Measurements from ENCODE around the gene CD6. TPM values are rescaled to one million over a fixed set of nuclear protein-coding genes. Genes with fewer than 3 reads are reported as not detected.

CD6 gene
- total RNA-seq, 4 donors from 2014 or later: 0.26 to 2.0 (median 0.91) TPM; not detected in 1

DNA sequence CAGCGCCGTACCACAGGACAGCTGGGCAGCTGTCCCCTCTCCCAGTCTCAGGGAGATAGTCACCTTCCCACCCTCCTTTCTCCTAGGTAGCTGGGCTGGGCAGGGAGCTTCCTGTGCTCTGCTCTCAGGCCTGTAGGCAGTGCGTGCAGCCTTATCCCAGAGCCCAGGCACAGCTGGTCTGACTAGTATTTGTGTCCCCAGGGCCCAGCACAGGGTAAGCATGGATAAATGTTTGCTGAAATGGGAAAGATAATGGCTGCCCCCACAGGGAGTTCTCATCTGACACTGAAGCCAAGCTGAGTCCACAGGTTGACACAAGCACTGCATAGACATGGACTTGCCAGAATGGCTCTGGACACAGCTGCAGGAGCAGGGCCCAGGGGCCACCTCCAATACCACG, 29.3 kb upstream of the CD6 start:
- Histone ChIP-seq H3K27ac (no peak overlapping the region), H3K4me1 (no peaks in the 10 kb centered on the region), H3K27me3 (no peaks in the 10 kb centered on the region), H3K4me3 (no peak overlapping the region), H3K9me3 (no peaks in the 10 kb centered on the region), H3K36me3 (no peaks in the 10 kb centered on the region)
- intact Hi-C loops (cut with DNase I; ENCODE audit: low total_unique reads): no loop called here
- no peak for DNase-seq
- TF ChIP-seq, protein P1, sequence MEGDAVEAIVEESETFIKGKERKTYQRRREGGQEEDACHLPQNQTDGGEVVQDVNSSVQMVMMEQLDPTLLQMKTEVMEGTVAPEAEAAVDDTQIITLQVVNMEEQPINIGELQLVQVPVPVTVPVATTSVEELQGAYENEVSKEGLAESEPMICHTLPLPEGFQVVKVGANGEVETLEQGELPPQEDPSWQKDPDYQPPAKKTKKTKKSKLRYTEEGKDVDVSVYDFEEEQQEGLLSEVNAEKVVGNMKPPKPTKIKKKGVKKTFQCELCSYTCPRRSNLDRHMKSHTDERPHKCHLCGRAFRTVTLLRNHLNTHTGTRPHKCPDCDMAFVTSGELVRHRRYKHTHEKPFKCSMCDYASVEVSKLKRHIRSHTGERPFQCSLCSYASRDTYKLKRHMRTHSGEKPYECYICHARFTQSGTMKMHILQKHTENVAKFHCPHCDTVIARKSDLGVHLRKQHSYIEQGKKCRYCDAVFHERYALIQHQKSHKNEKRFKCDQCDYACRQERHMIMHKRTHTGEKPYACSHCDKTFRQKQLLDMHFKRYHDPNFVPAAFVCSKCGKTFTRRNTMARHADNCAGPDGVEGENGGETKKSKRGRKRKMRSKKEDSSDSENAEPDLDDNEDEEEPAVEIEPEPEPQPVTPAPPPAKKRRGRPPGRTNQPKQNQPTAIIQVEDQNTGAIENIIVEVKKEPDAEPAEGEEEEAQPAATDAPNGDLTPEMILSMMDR (IDR thresholded peaks at IDR 0.05): no peak
- TF ChIP-seq POLR2A (IDR thresholded peaks at IDR 0.05): no peak

DNA sequence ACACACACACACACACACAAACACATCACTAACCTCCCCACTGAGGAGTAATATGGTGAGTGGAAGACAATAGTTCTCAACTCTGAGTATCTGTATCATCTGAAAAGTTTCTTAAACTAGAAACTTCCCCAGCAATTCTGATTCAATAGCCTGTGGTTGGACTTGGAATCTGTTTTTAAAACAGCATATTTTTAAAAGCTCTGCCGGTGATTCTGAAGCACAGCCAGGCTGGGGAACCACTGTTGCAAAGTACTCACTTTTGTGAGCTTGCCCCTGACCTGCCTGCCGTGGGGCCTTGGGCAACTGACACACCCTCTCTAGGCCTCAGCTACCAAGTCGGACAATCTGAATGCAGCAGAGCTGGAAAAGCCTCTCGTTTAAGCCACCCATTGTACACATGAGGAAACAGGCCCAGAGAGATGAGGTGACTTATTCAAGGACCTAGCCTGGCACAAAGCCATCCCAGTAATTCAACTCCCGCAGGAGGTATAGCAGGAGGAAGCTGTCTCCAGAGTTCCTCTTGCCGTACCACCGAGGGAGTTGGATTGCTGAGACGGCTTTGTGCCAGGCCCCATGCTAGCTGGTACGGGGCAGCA, 28.4 kb upstream of the CD6 start:
- H3K4me3 ChIP-seq: no peak overlapping the region
- no peaks in the 10 kb centered on the region for H3K27me3 ChIP-seq
- no peaks in the 10 kb centered on the region for H3K4me1 ChIP-seq
- intact Hi-C loops (cut with DNase I; ENCODE audit: low total_unique reads): no loop called here
- no peak overlapping the region for H3K27ac ChIP-seq
- no peak for DNase-seq
- H3K36me3 ChIP-seq: no peaks in the 10 kb centered on the region
- no peaks in the 10 kb centered on the region for H3K9me3 ChIP-seq
- TF ChIP-seq POLR2A (IDR thresholded peaks at IDR 0.05): no peak
- TF ChIP-seq, protein P1 (IDR thresholded peaks at IDR 0.05): no peak

DNA sequence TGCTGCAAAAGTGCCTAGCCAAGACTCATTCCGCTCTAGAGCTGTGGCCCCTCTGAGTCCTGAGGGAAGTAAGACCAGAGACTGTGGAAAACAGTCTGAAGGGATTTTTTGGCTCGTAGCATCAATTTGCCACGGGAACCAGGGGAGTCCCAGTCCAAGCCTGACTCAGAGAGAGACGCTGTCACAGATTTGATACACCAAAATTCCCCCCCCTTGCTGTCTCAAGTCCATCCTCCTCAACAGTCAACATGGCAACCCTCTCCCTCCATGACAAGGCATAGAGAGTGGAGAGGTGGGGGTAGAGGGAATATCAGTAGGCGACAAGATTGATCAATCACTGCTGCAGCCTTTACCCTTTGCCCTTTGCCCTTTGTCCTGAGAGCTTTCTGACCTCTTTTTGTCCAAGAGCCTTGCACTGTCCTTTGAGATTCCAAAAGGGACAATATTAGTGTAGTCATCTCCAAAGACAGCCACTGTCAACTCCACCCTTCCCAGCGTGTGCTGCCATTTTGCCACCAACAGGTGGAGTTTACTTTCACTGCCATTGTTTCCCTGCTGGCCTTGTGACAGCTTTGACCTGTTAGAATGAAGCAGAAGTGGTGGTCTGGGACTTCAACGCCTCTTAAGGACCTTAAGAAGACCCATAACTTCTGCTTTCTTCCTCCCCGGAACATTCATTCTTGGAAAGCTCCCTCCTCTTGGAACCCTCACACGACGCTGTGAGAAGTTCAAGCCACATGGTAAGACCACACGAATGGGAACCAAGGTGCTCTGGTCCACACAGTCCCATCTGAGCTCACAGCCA, 26.8 kb upstream of the CD6 start:
- no peak for DNase-seq

DNA sequence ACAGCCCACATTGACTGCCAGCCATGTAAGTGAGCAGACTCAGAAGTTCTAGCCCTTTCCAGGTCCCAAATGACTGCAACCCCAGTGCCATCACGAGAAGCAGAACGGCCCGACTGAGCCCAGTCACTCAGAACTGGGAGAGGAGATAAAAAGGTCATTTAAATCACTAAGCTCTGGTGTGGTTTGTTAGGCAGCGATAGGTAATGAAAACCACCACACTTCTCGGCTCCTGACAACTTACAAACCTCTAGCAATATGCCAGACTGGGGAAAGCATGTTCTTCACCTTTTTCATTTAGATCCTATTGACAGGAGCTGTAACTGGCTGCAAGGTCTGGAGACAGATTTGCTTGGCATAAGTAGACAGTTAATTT, 26.2 kb upstream of the CD6 start:
- Histone ChIP-seq H3K4me3 (no peak overlapping the region), H3K9me3 (no peaks in the 10 kb centered on the region), H3K4me1 (peaks cover 0 to under 1% of the 10 kb centered on the region in 2 donors), H3K27ac (no peak overlapping the region), H3K27me3 (no peaks in the 10 kb centered on the region), H3K36me3 (no peaks in the 10 kb centered on the region)
- DNase-seq: no peak
- intact Hi-C loops (cut with DNase I; ENCODE audit: low total_unique reads): no loop called here
- TF ChIP-seq, protein P1 (IDR thresholded peaks at IDR 0.05): no peak
- no peak for TF ChIP-seq POLR2A (IDR thresholded peaks at IDR 0.05)

More for the DNA sequence above, 26.8 kb upstream of the CD6 start:
- intact Hi-C loops (cut with DNase I; ENCODE audit: low total_unique reads): no loop called here
- no peaks in the 10 kb centered on the region for H3K27me3 ChIP-seq
- no peaks in the 10 kb centered on the region for H3K4me1 ChIP-seq
- no peak overlapping the region for H3K4me3 ChIP-seq
- H3K9me3 ChIP-seq: no peaks in the 10 kb centered on the region
- no peaks in the 10 kb centered on the region for H3K36me3 ChIP-seq
- TF ChIP-seq, protein P1 (IDR thresholded peaks at IDR 0.05): no peak
- no peak for TF ChIP-seq POLR2A (IDR thresholded peaks at IDR 0.05)
- no peak overlapping the region for H3K27ac ChIP-seq

DNA sequence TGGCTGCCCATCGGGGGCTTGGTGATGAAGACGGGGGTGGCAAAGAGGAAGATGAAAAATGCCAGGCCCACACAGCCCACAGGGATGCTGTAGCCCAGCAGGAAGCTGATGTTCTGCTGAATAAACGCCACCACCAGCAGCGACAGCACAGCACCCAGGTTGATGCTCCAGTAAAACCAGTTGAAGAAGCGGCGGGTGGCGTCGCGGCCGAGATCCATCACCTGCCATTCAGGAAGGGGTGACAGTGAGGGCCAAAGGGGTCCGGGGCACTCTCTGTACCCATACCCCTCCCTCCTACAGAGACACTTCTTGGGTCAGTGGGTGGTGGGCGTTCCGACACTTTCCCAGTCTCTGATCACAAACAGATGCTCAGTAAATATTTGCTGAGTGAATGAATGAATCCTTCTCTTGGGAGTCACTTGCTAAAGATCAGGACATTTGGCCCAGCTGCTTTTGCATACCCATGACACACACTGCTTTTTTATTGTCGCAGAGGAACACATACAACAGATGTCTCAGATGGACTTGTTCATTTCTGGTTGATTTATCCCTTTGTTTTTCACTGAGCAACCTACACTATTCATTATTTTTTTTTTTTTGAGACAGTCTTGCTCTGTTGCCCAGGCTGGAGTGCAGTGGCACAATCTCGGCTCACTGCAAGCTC, 24.7 kb upstream of the CD6 start:
- DNase-seq: no peak
- H3K36me3 ChIP-seq: no peaks in the 10 kb centered on the region
- no peaks in the 10 kb centered on the region for H3K27me3 ChIP-seq
- H3K27ac ChIP-seq: no peak overlapping the region
- no peak overlapping the region for H3K4me3 ChIP-seq
- peaks cover 0 to 9% of the 10 kb centered on the region in 2 donors for H3K4me1 ChIP-seq
- H3K9me3 ChIP-seq: no peaks in the 10 kb centered on the region
- no peak for TF ChIP-seq POLR2A (IDR thresholded peaks at IDR 0.05)
- TF ChIP-seq, protein P1 (IDR thresholded peaks at IDR 0.05): no peak
- intact Hi-C loops (cut with DNase I; ENCODE audit: low total_unique reads): no loop called here
